Endothelial cell of umbilical vein (primary cell): ENCODE measurements around the gene UFSP1.

Experiments used
- CTCF ChIP-seq, 2 donors: IDR thresholded peaks; 1 replicate in 1 of 2; 2 replicates in 1 of 2; pipeline ENCODE4 v1.5.1; 2011; ENCODE audit warnings: low read length in 2 of 2, mild to moderate bottlenecking in 2 of 2, moderate library complexity in 2 of 2, control low read depth in 1 of 2, inconsistent platforms in 1 of 2, low read depth in 1 of 2; ENCODE audit not compliant: insufficient read depth in 1 of 2; ENCODE audit errors: extremely low read depth in 1 of 2
- EZH2 ChIP-seq: IDR thresholded peaks from 2 replicates; pipeline ENCODE4 v1.6.1; 2012; ENCODE audit warnings: borderline replicate concordance, low read depth, mild to moderate bottlenecking, moderate library complexity, low read length, inconsistent platforms; ENCODE audit not compliant: severe bottlenecking
- FOS ChIP-seq: IDR thresholded peaks from 2 replicates; pipeline ENCODE4 v1.6.1; 2011; ENCODE audit warnings: mild to moderate bottlenecking, low read length, moderate library complexity, borderline replicate concordance; ENCODE audit not compliant: insufficient read depth
- GATA2 ChIP-seq: IDR thresholded peaks from 2 replicates; pipeline ENCODE4 v1.7.0; 2011; ENCODE audit warnings: low read depth, mild to moderate bottlenecking, moderate library complexity, mixed read lengths, low read length; ENCODE audit not compliant: insufficient read length, insufficient read depth
- JUN ChIP-seq: IDR thresholded peaks from 2 replicates; pipeline ENCODE4 v1.6.1; 2011; ENCODE audit warnings: borderline replicate concordance, low read depth; ENCODE audit not compliant: insufficient read length, insufficient read depth
- MAX ChIP-seq: IDR thresholded peaks from 2 replicates; pipeline ENCODE4 v1.6.1; 2011; ENCODE audit not compliant: insufficient read depth, insufficient read length
- POLR2A ChIP-seq: IDR thresholded peaks from 2 replicates; pipeline ENCODE4 v1.6.1; 2012; ENCODE audit warnings: low read depth, mild to moderate bottlenecking, control low read depth, low read length
- POLR2AphosphoS5 ChIP-seq: IDR thresholded peaks from 2 replicates; pipeline ENCODE4 v1.6.1; 2012; ENCODE audit warnings: low read depth, mild to moderate bottlenecking, control low read depth, low read length, moderate library complexity; ENCODE audit not compliant: insufficient read depth

GRCh38 chr7:100874577-100875355 is 14.7 kb downstream of the UFSP1 start, which contains the start of gene SRRT:
- TF ChIP-seq MAX (peak; percentile 27), CTCF (IDR thresholded peaks at IDR 0.05; ENCODE audit: extremely low read depth in 1 of 2, insufficient read depth in 1 of 2, low read depth in 1 of 2, low read length in 2 of 2) (peak in 1 of 2 donors; percentile 31), EZH2 (no peak), POLR2A (peak; percentile 91), POLR2AphosphoS5 (peak; percentile 96), JUN (no peak), FOS (no peak), GATA2 (no peak)
